ENCODE data around the gene CEP19.
A peak's percentile ranks its signal among the peaks of the same experiment; 100 is the strongest.

Gene CEP19

DNA sequence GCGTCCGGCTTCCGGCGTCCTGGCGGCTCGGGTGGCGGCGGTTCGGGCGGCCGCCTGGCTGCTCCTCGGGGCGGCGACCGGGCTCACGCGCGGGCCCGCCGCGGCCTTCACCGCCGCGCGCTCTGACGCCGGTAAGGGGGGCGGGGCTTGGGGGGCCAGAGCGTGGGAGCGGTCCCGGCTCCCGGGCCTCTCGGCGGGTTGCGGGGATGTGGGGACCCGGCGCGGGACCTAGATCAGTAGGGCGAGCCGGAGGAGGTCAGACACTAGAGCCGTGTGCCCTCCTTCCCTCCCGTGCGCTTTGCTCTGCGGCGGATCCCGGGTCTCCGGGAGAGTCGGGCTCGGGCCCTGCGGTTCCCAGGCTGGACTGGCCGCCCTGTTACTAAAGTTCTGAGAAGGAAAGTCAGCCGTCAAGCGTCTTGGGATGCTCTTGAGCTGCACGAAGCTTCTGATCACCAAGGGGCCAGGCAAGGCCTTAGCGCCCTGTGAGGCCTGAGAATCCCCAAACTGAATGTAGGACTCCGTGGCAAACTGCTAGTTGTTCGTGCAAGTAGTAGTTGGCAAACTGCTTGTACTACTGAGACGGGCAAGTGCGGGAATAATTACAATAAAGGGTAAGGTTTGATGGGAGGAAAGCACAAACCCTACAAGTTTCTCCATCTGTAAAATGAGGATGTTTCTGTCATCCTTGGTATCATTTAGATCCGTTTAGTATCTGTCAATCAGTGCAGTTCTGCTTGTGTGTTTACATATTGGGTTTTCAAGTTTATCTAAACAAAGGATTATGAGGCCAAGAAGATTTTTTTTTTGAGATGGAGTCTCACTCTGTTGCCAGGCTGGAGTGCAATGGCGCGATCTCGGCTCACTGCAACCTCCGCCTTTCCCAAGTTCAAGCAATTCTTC, 714 bp upstream of the CEP19 start:
- FAIRE-seq = no peak

DNA sequence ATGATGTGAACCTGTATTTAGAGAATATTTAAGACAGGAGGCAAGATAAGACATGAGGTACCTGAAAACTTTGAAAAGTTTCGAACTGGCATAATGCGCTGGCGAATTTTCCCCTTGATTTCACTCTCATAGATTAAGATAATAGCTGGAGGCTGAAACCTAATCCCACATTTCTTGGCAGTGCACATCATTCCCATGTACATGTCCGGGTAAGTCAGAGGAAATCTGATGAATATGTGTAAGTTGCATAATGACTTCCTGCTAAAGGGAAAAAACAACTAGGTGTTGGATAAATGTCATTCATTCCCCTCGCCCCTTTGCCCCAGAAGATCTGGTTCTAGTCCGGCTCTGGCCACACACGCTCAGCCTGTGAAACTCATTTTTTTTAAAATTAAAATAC, 3.6 kb downstream of the CEP19 start:
- FAIRE-seq (no peak), DNase-seq (ENCODE audit: insufficient read length, low spot score) (no peak)

More for the DNA sequence above, 714 bp upstream of the CEP19 start:
- no peak for DNase-seq (ENCODE audit: insufficient read length, low spot score)

DNA sequence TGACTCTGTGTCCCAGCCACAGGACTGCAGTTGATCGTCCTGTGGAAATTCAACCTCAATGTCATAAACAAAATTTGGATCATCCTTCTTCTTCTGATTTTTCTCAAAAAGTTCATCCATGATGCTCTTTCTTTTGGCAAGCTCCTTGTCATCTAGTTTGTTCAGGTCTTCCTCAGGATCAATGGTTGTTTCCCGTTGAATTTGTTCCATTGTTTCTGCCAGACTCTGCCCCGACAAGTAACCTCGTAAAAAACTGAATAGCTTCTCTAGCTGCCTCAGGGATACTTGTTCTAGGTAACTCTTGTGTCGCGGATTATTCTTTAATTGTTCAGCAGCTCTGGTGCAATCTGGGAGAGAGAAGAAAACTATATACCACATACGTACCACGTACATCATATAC, 4.5 kb downstream of the CEP19 start:
- FAIRE-seq (no peak), DNase-seq (ENCODE audit: insufficient read length, low spot score) (no peak)

GRCh38 chr3:196706731-196707130, 5.3 kb downstream of the CEP19 start:
- FAIRE-seq = no peak
- DNase-seq (ENCODE audit: insufficient read length, low spot score) = no peak

- FAIRE-seq = no peak
Observed at GRCh38 chr3:196706327-196706726, 5.7 kb downstream of the CEP19 start.

DNA sequence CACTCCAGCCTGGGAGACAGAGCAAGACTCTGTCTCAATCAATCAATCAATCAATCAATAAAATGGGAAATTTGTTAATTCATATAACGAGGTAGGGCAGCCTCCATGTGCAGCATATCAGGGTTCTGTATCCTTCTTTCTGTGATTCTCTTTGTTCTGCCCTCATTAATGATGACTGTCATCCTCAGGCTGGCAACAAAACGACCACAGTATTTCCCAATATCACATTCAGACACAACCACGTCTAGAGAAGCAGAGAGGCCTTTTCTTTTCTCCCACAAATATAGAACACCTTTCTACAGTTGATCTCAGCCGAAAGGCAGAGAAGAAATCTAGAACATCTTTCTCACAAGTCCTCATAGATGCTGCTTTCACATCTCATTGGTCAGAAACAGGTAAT, 11.2 kb downstream of the CEP19 start:
- no peak for FAIRE-seq
- no peak for DNase-seq (ENCODE audit: insufficient read length, low spot score)

More at GRCh38 chr3:196706327-196706726, 5.7 kb downstream of the CEP19 start:
- DNase-seq (ENCODE audit: insufficient read length, low spot score) = no peak

GRCh38 chr3:196699749-196700148, 12.3 kb downstream of the CEP19 start:
- no peak for FAIRE-seq
- DNase-seq (ENCODE audit: insufficient read length, low spot score) = no peak

GRCh38 chr3:196697270-196697669, 14.8 kb downstream of the CEP19 start:
- FAIRE-seq (no peak), DNase-seq (ENCODE audit: insufficient read length, low spot score) (no peak)

- no peak for FAIRE-seq
Observed at GRCh38 chr3:196695849-196696226, 16.2 kb downstream of the CEP19 start.

DNA sequence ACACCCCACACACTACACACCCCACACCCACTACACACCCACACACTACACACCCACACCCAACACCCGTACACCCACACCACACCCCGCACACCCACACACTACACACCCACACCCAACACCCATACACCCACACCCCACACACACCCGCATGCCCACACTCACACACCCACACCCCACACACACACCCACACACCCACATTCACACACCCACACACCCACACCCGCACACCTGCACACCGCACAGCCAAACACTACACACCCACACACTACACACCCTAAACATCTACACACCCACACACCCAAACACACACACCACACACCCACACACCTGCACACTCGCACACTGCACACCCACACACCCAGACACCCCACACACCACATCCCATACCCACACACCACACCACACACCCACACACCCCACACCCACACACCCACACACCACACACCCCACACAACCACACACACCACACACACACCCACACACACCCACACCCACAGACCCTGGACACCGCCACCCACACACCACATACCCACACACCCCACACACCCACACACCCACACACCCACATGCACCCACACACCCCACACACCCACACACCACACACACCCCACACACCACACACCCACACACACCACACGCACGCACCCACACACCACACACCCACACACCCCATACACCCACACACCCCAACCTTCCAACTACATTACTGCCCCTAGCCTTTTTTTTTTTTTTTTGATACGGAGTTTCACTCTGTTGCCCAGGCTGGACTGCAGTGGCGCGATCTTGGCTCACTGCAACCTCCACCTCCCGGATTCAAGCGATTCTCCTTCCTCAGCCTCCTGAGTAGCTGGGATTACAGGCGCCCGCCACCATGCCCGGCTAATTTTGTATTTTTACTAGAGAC, 16.9 kb downstream of the CEP19 start:
- FAIRE-seq (peak; percentile 98), DNase-seq (ENCODE audit: insufficient read length, low spot score) (no peak)

More at GRCh38 chr3:196695849-196696226, 16.2 kb downstream of the CEP19 start:
- DNase-seq (ENCODE audit: insufficient read length, low spot score) = no peak

DNA sequence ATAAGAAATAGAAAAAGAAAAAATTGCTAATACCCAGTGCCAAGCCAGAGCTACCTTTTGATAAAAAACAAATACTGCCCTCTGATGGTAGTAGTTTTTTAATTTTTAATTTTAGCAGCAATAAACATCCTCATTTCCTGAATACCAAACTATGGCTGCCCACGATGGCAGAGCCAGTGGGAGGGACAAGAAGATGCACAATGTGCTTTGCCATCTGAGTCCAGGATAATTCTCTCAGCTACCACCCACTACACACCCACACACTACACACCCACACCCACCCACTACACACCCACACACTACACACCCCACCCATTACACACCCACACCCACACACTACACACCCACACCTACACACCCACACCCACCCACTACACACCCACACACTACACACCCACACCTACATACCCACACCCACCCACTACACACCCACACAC, 17.8 kb downstream of the CEP19 start:
- DNase-seq (ENCODE audit: insufficient read length, low spot score) = peak; percentile 62
- FAIRE-seq = no peak

DNA sequence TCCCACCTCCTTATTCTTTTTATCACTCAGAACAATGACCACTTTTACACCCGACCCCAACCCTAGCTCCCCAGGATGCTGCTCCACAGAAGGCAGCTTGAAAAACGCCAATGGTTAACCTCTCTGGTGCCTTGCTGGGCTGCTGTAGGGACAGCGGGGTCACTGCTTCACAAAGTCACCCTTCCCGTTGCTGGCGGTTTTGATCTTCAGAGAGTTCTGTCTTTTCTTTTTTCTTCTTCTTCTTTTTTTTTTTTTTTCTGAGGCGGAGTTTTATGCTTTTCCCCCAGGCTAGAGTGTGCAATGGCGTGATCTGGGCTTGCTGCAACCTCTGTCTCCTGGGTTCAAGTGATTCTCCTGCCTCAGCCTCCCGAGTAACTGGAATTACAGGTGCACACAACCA, 20.7 kb downstream of the CEP19 start:
- no peak for DNase-seq (ENCODE audit: insufficient read length, low spot score)
- no peak for FAIRE-seq

DNA sequence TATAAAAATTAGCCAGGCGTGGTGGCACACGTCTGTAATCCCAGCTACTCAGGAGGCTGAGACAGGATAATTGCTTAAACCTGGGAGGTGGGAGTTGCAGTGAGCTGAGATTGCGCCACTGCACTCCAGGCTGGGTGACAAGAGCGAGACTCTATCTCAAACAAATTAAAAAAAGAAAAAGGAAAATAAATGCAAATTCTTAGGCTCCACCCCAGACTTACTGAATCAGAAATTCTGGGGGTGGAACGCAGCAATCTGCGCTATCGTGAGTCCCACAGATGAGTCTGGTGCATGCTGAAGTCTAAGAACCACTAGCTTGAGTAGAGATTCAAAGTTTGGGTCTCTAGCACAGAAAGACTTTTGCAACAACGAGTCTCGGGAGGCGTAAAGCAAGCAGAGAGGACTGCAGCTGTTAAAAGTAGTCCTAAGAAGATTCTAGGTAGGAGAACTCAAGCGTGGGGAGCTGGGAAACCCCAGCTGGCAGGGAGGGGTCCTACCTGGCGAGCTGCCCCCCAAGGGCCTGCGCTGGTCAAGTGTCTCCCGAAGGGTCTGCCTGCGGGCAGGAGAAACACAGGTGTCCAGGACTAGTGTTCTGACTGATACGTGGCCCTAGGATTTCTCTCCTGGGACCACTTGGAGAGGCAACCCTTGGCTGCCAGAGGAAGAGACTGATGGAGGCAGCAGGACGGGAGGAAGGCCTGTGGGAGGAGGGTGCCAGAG, 21.9 kb downstream of the CEP19 start:
- DNase-seq (ENCODE audit: insufficient read length, low spot score) (no peak), FAIRE-seq (no peak)

- no peak for FAIRE-seq
- no peak for DNase-seq (ENCODE audit: insufficient read length, low spot score)
Observed at GRCh38 chr3:196688349-196688748, 23.7 kb downstream of the CEP19 start.

DNA sequence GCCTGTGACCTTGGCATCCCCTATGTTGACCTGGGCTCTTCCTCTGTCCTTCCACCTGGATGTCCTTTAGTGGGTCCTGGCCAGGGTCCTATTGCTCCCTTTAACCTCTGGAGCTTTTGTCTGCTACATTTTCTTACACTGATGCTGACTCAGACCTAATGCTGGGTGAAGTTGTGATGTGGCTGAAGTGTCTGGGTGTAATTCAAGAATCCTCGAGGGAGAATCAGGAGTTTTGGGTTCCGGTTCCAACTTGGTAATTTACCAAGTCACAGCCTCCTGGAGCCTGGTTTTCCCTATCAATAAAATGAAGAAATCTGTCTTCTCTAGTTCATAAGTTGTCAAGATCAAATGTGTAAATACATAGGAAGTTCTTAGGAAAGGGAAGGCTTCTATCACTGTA, 25.6 kb downstream of the CEP19 start:
- no peak for FAIRE-seq
- no peak for DNase-seq (ENCODE audit: insufficient read length, low spot score)

GRCh38 chr3:196684548-196685407, 27.3 kb downstream of the CEP19 start:
- DNase-seq (ENCODE audit: insufficient read length, low spot score) = peak; percentile 65
- FAIRE-seq = no peak

DNA sequence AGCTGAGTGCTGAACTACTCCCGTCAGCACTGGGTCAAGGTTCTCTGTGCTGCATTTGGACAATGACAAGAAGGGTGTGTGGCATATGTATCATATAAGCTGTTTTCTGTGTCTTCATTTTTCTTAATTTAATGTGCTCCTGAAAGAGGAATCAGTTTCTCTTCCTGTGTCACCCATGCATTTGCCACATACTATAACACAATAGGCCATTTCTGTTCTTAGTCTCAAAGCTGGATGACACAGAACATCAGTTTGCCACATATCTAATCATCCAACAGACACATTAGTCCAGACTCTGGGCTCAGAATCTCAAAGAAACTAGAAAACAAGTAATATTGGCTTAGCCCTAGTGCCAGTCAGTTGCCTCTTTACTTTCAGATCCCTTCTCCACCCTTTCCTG, 34.1 kb downstream of the CEP19 start:
- DNase-seq (ENCODE audit: insufficient read length, low spot score) (no peak), FAIRE-seq (no peak)

DNA sequence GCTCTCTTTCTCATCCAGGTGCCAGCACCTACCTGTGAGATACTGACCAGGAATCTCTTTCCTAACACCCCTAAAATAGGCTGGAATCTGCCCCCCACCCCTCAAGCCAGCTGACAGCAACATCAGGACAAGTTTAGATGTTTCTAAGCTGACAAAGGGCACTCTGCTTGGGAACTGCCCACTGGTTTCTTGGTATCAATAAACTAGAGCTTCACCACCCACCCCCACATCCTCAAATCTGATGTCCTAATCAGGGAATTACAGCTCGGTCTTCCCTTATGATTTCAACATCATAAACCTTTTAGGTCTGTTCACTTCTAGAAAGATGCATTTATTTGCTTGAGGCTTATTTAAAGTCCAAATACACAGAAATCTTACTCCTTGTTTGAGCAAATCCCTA, 34.7 kb downstream of the CEP19 start:
- DNase-seq (ENCODE audit: insufficient read length, low spot score) = no peak
- FAIRE-seq = no peak

DNA sequence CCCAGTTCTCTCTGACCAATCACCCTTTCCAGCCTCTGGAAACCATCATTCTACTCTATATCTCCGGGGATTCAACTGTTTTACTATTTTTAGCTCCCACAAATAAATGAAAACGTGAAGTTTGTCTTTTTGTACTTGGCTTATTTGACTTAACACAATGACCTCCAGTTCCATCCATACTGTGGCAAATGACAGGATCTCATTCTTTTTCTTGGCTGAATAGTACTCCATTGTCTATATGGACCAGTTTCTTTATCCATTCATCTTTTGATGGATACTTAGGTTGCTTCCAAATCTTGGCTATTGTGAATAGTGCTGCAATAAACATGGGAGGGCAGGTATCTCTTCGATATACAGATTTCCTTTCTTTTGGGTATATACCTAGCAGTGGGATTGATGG, 38.4 kb downstream of the CEP19 start:
- no peak for FAIRE-seq

DNA sequence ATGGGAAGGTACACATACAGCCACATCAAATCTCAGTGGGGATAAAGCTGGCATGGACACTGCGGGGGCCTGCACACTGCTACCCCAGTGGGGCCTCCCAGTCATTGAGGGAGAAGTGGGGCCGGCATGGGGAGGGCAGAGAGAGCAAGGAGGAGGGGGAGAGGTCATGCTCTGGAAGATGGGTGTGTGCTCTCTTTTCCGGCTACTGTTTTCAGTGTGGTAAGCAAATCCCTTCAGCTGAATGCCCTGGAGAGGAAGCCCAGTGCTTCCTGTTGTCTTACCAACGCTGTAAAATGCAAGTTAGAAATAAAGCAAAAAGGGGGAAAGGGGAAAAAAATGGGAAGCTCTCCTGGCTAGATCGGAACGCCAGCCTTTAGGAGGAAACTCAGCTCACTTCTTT, 41.7 kb downstream of the CEP19 start:
- FAIRE-seq = no peak

More for the DNA sequence above, 38.4 kb downstream of the CEP19 start:
- no peak for DNase-seq (ENCODE audit: insufficient read length, low spot score)

More for the DNA sequence above, 41.7 kb downstream of the CEP19 start:
- DNase-seq (ENCODE audit: insufficient read length, low spot score) = no peak

Measured in HTR-8/SVneo (cell line).